Sigmoid colon (tissue), 3 donors: Measurements from ENCODE around the gene TCTA.

ENCODE experiments used
- POLR2A ChIP-seq, 2 donors: fragments of 450-650 bp; IDR thresholded peaks; one replicate each; pipeline ENCODE4 v1.6.1; 2016; ENCODE audit warnings: antibody characterized with exemption in 2 of 2, mild to moderate bottlenecking in 2 of 2, moderate library complexity in 2 of 2
- TF ChIP-seq, protein P1 (sequence below), 4 experiments: fragments of 450-650 bp in 3 of 4; fragments of 200-600 bp in 1 of 4; IDR thresholded peaks; one replicate each; pipeline ENCODE4 v1.5.1; 2016 to 2019; ENCODE audit warnings: antibody characterized with exemption in 4 of 4, mild to moderate bottlenecking in 3 of 4, moderate library complexity in 2 of 4

DNA sequence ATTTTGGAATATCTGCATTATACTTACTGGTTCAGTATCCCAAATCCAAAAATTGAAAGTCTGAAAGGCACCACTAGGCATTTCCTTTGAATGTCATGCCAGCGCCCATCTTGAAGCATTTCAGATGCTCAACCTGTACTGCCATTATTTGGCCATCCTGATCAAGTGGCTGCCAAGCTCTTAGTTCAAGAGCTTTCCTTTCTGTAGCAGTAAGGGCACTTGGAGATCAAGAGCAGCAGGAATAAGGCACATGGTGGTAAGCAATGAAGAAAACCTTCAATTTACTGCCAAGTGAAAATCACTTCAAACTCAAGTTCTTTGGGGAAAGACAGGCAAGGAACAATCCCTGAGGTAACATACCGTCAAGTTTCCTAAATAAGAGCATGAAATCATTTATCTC, 10.5 kb upstream of the TCTA start:
- TF ChIP-seq, protein P1, sequence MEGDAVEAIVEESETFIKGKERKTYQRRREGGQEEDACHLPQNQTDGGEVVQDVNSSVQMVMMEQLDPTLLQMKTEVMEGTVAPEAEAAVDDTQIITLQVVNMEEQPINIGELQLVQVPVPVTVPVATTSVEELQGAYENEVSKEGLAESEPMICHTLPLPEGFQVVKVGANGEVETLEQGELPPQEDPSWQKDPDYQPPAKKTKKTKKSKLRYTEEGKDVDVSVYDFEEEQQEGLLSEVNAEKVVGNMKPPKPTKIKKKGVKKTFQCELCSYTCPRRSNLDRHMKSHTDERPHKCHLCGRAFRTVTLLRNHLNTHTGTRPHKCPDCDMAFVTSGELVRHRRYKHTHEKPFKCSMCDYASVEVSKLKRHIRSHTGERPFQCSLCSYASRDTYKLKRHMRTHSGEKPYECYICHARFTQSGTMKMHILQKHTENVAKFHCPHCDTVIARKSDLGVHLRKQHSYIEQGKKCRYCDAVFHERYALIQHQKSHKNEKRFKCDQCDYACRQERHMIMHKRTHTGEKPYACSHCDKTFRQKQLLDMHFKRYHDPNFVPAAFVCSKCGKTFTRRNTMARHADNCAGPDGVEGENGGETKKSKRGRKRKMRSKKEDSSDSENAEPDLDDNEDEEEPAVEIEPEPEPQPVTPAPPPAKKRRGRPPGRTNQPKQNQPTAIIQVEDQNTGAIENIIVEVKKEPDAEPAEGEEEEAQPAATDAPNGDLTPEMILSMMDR (IDR thresholded peaks at IDR 0.05) = no peak
- TF ChIP-seq POLR2A (IDR thresholded peaks at IDR 0.05) = no peak
